Subcutaneous adipose tissue (tissue), 4 donors: ENCODE results near the gene PDCD10. TPM values are rescaled to one million over a fixed set of nuclear protein-coding genes. Genes with fewer than 3 reads are reported as not detected.

Experiments
- CTCF ChIP-seq: fragments of 450-650 bp; IDR thresholded peaks from one replicate; pipeline ENCODE4 v1.5.1; 2016; ENCODE audit warnings: low read depth, mild to moderate bottlenecking, control low read depth, antibody characterized with exemption, moderate library complexity
- total RNA-seq, 4 donors: library from RNA; depleted of rRNA; stranded (reverse); fragments of >200 nt; gene quantifications; one replicate each; pipeline ENCODE4 v1.1.0, GENCODE V29; 2016

The PDCD10 gene
- total RNA-seq, 4 donors from 2014 or later: 46.5 to 103 (median 77.6) TPM

GRCh38 chr3:167733961-167734497 is 663 bp downstream of the PDCD10 start:
- no peak for TF ChIP-seq CTCF

- TF ChIP-seq CTCF: no peak
Observed at GRCh38 chr3:167732313-167733065, 2.2 kb downstream of the PDCD10 start.

- TF ChIP-seq CTCF: no peak
Observed at GRCh38 chr3:167731393-167731792, 3.3 kb downstream of the PDCD10 start.

- no peak for TF ChIP-seq CTCF
Observed at GRCh38 chr3:167729591-167729990, 5.1 kb downstream of the PDCD10 start.

- no peak for TF ChIP-seq CTCF
Observed at GRCh38 chr3:167728632-167729323, 5.9 kb downstream of the PDCD10 start.

- no peak for TF ChIP-seq CTCF
Observed at GRCh38 chr3:167728176-167728575, 6.5 kb downstream of the PDCD10 start.

GRCh38 chr3:167723872-167724271 is 10.8 kb downstream of the PDCD10 start:
- no peak for TF ChIP-seq CTCF
